ENCODE data around the gene TLDC2.
"Not testable (repeated sequence)": the region's sequence is repeated elsewhere in the genome, so short reads cannot be mapped to it uniquely, and the experiment has no call there.

TLDC2 gene

DNA sequence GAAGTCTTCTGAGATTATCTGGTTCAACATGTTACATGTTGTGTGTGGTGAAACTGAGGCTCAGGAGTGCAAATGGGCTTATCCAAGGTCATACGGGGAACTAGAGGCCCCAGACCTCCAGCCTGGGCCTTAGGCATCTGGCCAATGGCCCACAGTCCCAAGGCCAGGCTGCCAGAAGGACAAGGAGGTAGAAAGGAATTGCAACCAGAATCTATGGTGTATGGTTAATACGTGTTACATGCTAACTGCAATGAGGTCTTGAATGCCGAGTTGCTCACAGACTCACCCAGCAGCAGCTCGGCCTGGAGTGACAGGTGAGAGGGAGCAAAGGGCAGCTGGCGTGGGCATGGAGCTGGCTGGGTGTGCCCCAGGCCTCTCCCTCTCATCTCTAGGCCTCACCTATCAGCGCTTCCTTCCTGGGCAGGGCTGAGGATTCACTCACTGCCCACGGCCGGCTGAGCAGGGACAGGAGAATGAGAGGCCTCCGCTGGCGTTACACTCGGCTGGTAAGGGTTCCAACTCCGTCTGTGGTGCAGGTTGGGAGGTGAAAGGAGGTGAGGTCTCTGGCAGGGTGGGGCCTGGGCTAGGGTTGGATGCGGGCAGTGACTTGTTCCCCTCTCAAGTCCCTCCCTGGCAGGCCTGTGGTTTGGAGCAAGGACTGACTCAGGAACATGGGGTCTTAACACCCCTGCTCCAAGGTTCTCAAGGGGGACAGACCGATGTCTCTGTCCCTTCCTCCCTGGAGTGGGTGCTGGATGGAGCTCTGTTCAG is at the start of gene TLDC2:
Gene TLDC2 (plus strand): TSS at position 437 of the 771 bp plus-strand sequence. CDS start 37 bp downstream, at position 474.
- DNase-seq: no peak

DNA sequence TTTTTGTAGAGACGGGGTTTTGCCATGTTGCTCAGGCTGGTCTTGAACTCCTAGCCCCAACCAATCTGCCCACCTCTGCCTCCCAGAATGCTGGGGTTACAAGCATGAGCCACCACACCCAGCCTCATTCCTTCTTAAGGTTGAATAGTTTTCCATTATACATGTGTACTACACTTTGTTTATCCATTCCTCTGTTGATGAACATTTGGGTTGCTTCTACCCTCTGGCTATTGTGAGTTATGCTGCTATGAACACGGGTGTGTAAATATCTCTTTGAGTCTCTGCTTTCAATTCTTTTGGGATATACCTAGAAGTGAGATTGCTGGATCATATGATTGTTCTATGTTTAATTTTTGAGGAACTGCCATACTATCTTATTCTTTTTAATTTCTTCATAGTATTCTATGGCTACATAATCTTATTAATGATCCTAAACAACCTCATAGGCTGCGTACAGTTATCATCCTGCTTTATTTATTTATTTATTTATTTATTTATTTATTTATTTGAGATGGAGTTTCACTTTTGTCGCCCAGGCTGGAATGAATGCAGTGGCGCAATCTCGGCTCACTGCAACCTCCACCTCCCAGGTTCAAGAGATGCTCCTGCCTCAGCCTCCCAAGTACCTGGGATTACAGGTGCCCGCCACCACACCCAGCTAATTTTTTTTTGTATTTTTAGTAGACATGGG is 49.2 kb upstream of the TLDC2 start:
- no peak for DNase-seq

DNA sequence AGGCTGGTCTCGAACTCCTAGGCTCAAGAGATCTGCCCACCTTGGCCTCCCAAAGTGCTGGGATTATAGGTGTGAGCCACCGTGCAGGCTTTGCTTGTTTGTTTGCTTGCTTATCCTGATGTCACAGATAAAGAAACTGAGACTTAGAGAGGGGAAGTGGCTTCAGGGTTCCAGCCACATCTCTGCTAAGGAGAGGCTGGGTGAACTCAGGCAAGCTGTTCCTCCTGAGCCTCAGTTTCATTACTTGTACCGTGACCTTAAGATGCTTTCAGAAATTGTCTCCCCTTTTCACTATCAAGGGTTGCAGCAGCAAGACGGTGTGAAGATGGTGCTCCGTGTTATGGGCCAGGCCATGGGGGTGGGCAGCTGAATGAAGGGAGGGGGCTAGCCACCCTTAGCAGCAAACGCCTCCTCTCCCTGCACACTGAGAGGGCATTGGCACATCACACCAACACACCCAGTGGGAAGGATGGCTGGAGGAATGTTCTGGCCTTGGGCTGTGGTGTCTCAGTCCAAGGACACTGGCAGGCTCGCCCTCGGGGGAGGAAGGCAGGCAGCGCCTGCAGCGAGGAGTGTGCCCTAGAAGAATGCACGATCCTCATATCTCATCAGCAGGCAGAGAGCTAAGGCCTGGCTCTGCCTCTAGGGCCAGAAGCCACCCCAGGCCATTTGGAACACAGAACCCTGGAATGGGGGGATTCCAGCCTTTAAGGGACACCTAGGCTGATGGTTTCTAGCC is 48.2 kb upstream of the TLDC2 start:
- no peak for DNase-seq

DNA sequence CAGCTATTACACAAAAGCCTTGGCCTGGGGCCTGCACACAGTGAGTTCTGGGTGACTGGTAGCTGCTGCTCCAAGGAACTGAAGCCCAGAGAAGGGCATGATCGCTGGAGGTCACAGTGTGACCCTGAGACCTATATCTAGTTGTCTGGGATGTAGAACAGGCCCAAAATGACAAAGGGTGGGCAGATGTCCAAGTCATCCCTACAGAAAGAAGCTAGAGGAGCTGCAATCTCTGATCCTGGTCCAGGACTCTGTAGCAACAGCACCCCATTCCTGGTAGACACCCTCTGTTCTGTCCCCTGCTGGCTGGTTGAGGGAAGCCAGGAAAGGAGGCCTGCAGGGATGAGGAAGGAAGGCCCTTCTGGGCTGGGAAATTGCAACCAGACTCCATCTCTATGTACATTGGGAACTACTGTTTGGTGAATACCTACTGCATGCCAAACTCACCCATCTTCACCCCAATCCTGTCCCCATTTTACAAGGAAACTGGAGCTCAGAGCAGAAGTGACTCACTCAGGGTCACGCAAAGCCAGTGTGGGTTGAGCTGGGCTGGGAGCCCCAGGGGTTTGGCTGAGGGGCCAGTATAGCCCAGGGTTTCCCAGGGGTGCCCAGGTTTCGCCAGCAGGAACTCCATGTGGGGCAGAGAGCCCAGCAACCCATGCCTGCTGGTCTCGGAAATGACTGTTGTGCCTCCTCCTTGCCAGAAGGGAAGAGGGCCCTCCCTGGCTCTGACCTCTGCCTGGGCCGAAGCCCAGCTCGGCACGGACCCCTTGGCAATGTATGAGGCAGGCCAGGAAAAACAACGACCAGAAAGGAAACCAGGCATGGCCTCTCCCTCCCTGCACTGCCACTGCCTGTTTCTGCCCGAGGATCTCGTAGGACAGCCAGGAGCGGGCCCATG is 44.9 kb upstream of the TLDC2 start:
- peak; percentile 56 for DNase-seq

DNA sequence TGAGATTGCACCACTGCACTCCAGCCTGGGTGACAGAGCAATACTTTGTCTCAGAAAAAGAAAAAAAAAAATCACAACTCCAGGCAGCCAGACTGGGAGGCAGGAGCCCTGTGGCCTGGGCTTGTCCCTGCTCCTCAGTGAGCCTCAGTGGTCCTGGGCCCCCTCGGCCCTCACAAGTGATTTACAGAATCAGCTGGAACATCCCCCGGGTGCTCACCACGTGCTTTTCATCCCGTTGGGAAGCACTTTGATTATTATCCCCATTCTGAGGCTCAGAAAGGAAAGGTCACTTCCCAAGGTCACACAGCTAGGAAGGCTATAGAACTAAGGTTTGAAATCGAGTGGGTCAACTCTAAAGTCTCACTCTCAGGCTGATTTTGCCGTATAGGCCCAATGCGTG is 43.1 kb upstream of the TLDC2 start:
- no peak for DNase-seq

DNA sequence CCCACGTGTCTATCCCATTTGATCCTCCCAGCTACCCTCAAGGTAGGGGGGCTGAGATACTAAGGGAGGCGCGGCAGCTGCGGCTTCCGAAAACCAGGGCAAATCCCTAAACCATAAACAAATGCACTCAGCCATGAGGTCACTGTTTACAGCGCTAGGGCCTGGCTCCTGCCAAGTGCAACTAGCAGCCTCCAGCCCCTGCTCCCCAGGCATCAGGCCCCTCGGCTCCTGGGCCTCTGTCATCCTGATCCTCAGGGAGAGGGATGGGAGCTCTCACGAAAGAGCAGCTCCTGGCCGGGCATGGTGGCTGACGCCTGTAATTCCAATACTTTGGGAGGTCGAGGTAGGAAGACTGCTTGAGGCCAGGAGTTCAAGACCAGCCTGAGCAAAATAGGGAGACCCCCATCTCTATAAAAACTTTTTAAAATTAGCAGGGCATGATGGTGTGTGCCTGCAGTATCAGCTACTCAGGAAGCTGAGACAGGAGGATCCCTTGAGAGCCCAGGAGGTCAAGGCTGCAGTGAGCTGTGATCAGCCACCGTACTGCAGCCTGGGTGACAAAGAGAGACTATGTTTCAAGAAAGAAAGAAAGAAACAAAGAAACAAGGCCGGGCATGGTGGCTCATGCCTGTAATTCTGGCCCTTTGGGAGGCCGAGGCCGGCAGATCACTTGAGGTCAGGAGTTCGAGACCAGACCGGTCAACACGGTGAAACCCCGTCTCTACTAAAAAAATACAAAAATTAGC is 42.5 kb upstream of the TLDC2 start:
- DNase-seq: no peak

DNA sequence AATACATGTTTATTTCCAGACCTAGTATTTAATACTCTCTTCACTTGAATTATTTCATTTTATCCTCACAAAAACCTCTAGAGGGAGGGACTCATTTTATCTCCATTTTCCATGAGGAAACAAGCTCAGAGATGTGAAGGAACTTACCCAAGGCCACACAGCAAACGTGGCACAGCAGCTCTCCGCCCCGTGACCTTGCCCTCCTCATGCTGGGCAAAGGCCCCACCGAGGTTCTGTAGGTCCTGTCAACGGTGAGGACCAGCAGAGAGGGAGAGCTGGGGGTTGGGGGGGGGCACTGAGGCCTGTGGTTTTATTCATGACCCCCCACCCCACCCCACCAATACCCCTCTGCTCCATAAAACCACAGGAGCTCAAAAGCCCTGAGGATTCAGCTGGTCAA is 40.9 kb upstream of the TLDC2 start:
- DNase-seq: no peak

DNA sequence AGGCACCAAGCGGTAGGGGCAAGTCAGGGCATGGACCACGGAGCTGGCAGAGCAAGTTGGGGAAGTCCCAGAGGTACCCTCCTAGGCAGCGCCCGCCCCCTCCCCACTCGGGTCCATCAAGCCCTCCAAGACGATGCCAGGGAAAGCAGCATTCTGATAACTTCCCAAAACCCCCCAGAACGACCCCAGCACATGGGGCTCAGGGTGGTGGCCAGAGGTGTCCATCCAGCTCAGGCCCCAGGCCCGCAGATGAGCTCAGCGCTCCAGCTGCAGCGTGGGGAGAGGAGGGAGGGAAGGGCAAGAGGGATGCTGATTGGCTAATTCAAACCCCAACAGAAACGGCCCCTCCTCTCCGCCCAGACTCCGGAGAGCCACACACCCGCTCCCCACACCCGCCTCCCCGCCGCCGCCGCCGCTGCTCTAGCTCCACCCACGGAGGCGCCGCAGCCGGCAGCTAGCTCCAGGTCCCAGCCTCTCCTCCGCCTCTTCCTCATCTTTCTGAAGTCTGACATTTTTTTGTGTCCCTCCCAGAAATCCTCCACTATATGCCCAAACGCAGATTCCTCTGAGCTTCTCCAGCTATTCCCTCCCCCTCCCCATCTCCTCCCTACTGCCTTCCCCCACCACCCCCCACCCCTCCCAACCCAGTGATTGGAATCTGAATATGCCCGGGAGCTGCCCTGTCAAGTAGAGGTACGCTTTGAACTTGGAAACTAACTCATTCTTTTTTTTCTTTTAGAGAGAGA is 40.3 kb upstream of the TLDC2 start:
- DNase-seq: peak; percentile 97

DNA sequence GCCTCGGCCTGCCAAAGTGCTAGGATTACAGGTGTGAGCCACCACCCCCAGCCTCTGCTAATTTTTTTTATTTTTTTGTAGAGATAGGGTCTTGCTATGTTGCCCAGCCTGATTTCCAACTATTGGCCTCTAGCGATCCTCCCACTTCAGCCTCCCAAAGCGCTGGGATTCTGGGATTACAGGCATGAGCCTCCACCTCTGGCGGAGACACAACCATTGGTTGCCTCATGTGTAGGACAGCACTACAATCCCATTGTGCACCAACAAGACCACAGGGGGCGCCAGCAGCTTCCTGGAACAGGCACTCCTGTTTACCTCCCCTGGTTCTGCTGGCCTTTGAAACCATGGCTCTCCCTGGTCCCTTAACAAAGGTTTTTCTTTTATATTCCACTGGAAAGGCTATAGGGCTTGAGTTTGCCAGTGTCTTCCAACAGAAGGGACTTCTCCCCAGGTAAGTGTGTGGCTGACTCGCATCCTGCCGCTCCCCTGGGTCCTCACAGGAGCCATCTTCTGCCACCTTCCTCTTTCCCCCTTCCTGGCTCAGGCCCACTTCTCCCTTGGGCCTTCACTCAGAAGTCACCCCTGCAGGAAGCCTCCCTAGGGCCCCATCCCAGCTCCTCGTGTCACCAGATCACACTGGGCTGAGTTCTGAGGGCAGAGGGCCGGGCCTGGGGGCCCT is 39.2 kb upstream of the TLDC2 start:
- DNase-seq: no peak

DNA sequence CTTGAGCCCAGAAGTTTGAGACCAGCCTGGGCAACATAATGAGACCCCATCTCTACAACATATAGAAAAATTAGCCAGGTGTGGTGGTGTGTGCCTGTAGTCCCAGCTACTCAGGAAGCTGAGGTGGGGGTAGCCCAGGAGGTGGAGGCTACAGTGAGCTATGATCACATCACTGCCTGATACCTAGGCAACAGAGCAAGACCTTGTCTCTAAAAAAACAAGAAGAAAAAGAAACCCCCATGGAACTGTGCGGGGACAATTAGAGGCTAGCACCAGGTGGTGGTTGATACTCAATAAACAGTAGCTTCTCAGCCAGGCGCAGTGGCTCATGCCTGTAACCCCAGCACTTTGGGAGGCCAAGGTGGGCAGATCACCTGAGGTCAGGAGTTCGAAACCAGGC is 37.6 kb upstream of the TLDC2 start:
- not testable (repeated sequence) for DNase-seq

DNA sequence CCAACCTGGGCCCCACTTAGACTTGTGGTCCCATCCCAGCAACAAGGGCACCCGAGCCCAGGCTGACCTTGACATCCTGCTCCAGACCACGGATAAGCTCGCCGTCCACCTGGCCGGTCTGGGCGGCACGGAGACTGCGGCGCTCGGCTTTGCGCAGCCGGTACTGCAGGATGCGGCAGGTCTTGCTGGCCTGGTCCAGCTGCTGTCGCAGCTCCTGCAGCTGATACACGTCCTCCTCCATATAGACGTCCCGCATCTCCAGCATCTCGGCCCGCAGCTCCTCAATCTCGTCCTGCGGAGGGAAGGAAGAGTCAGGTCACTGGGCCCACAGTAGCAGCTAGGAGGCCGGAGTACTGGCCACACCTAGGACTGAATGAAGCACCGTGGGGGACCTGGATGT is 36.8 kb upstream of the TLDC2 start:
- DNase-seq: no peak

DNA sequence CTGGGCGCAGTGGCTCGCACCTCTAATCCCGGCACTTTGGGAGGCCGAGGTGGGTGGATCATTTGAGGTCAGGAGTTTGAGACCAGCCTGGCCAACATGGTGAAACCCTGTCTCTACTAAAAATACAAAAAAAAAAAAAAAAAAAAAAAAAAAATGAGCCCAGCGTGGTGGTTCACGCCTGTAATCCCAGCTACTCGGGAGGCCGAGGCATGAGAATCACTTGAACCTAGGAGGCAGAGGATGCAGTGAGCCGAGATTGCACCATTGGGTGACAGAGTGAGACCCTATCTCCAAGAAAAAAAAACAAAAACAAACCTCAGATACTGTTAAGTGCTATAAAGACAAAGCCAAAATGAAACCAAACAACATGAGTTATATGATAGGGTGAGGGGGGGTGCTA is 34.9 kb upstream of the TLDC2 start:
- not testable (repeated sequence) for DNase-seq

DNA sequence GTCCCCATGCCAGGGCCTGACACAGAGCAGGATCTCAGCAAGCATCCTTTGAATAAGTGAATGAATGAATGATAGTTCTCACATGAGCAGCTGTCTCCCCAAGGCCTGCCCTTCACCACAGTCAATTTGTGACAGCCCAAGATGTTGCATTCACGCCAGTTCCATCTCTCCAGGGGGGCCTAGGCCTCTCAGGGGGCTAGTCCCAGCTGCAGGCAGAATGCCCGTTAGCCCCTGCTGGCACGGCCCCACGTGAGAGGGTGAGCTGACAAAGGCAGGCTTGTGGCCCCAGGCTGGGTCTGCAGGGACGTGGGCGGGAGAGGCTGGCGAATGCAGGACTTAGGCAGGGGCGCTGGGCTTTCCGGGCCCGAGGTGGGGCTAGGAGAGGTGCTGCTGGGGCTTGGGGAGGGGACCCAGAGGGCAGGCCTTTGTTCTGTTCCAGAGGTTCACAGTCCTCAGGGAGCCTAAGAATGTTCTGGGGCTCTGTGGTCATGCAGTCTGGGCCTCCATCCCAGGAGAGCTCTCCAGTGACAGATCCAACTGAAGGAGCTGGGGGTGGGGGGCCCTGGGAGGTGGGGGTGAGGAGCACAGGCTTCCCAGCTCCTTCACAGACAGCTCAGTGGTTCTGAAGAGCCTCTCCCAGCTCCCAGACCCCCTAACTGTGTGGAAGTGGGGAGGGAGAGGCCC is 30.5 kb upstream of the TLDC2 start:
- DNase-seq: no peak

DNA sequence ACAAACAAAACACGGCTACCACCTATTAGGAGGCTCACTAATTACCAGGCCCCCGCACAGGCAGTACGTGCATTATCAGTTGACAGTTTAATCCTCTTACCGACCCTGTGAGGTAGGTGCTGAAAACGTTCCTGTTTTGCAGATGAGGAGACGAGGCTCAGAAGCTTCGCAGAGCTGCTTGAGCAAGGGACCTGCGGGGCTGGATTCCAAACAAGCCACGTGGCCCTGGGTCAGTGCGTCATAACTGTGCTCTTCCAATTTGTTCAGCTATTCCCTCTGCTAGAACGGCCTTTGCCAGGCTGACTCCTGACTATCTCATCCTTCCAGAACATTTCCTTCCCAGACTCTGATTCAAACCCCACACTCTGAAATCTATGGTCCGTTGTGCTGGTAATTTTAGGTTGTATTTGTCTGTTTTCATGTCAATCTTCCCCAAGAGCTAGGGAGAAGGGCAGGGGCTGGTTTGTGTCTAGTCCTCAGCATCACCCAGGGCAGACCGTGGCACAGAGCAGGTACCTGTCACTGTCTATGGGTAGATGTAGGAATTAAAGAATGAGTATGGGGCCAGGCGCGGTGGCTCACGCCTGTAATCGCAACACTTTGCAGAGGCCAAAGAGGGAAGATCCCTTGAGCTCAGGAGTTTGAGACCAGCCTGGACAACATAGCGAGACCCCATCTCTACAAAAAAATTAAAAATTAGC is 28.8 kb upstream of the TLDC2 start:
- peak; percentile 67 for DNase-seq

DNA sequence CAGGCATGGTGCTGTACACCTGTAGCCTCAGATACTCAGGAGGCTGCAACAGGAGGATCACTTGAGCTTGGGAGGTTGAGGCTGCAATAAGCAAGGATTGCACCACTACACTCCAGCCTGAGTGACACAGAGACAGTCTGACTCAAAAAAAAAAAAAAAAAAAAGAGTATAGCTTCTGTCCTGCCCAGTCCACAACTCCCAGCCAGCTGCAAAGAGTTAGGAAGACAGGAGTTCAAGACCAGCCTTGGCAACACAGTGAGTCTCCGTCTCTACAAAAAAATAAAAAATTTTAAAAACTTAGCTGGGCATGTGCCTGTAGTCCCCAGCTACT is 28.3 kb upstream of the TLDC2 start:
- no peak for DNase-seq

DNA sequence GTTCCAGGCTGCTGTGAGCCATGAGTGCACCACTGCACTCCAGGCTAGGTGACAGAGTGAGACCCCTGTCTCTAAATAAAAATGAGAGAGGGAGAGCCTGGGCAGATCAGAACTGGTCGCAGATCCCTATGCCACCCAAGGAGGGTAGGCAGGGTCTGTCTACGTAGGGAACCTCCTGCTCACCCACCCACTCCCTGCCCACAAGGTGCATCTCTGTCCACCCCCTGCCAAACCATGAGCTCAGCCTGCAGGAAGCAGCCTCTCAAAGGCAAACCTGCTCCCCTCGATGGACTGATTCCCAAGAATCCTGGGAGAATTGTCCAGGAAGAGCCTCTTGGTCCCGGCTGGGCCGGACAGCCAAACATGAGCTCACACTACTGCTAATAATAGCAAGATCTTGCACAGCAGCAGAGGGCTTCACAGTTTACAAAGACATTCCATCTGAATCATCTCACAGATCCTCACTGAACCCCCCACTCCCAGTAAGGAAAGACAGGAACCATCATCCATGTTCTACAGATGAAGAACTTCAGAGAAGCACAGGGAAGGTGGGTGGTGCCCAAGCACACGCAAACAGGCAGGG is 27.8 kb upstream of the TLDC2 start:
- peak; percentile 65 for DNase-seq

DNA sequence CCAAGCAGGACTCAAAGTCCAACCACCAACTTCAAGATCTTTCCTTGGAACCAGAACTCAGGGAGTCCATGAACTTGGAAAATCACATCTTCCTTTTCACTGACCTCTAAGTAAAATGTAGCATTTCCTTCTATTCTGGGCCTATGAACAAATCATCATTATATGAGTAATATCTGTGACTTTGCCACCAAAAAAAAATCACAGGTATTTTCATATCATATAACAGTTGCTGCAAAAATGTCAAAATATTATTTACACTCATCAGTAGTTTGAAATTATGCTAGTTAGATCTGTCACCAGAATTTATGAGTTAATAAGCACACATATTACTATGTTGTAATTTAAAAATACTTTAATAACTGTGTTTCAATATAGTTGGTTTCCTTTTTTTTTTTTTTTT is 27.3 kb upstream of the TLDC2 start:
- no peak for DNase-seq

DNA sequence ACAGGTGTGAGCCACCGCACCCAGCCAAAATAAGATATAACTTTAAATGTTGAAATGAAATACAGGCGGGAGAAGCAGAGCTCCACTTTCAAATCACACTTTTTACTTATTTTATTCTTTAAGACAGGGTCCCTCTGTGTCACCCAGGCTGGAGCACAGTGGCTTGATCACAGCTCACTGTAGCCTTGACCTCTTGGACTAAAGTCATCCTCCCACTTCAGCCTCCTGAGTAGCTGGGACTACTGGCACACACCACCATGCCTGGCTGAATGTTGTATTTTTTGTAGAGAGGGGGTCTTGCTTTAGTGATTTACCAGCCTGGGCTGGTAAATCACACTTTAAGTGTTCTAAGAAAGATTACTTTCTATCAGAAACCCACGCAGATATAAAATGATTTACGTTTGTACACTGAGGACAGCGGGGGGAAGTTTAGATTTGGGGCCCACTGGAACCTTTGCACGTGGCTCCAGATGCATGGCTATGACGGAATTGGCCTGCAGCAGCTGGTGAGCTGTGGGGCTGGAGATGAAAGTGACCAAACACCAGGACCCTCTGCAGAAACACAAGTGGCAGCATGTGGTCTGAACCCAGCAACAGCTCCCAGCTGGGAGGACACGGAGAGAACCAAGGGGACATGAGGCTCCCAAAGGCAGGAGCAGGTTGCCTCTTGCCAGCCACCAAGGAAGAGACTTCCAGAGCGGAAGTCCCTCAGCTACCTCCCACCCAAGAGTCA is 26.4 kb upstream of the TLDC2 start:
- DNase-seq: no peak
